ENCODE measurements around the gene TRIML2.
"Not testable (repeated sequence)": the region's sequence is repeated elsewhere in the genome, so short reads cannot be mapped to it uniquely, and the experiment has no call there.

The TRIML2 gene

GRCh38 chr4:188106454-188106853 lies 2.9 kb downstream of the TRIML2 start:
- DNase-seq, result no peak

DNA sequence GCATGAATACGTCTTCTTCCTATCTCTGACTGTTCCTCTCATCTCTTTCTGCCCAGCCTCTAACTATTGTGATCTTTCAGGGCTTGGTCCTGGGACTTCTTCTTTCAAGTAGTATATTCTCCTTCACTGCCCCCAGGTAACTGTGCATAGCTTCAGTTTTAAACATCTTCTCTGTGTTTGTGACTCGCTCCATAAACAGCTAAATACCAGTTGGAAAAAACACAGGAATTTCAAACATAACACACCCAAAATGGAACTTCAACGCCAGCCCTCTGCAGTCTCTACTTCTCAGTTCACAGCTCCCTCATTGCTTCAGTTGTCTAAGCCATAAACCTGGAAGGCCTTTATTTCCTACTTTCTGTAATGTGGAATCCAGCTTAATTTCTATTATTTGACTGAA lies 16.6 kb downstream of the TRIML2 start:
- DNase-seq, result no peak

DNA sequence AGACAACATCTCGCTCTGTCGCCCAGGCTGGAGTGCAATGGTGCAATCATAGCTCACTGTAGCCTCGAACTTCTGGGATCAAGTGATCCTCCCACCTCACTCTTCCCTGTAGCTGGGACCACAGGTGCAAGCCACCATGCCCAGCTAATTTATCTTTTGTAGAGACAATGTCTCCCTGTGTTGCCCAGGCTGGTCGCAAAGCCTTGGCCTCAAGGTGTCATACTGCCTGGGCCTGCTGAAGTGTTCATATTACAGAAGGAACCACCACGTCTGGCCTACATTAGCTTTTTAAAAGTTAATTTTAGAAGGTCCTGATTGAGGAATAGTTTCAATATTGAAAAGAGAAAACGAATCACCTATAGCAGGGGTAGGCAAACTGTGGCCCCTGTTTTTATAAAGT lies 22.5 kb downstream of the TRIML2 start:
- DNase-seq, result no peak

- no peak for DNase-seq
These were observed 26.6 kb downstream of the TRIML2 start for GRCh38 chr4:188082796-188083195.

GRCh38 chr4:188078116-188078515 lies 31.3 kb downstream of the TRIML2 start:
- DNase-seq, result no peak

DNA sequence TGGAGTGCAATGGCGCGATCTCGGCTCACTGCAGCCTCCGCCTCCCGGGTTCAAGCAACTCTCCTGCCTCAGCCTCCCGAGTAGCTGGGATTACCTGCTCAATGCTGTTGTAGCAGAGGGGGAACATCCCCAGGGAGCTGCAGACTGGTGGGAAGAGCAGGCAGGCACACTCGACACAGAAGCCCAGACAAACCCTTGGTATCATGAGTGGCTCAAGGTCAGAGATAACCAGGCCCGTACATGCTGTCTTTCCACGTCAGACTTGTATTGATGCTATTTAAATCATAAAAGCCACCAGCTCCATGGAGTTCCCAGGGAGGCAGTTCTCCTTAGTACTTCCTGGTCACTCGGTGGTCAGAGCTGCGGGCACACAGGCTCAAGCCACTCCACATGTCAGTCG lies 33.2 kb downstream of the TRIML2 start:
- no peak for DNase-seq

GRCh38 chr4:188061083-188061482 lies 48.3 kb downstream of the TRIML2 start:
- DNase-seq, result no peak

DNA sequence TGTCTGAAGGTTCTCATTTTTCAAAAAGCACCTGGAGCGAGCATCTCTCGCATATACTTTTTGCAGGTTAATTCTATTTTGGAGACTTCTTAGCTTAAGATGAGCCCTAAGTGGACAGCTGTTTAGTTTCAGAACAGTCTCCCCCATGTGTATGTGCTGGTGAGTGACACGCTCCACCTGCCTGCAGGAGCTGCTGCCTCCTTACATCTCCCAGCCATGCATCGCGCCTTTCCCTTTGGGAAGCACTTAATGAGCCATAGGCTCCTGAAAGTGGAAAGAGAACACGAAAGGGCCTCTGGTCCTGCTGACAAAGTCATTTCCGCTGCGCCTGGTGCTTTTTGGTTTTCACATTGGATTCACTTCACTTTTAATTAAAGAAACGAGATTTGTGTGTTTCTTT lies 56.1 kb downstream of the TRIML2 start:
- no peak for DNase-seq

- no peak for DNase-seq
These were observed 62.7 kb downstream of the TRIML2 start for GRCh38 chr4:188046657-188047056.

DNA sequence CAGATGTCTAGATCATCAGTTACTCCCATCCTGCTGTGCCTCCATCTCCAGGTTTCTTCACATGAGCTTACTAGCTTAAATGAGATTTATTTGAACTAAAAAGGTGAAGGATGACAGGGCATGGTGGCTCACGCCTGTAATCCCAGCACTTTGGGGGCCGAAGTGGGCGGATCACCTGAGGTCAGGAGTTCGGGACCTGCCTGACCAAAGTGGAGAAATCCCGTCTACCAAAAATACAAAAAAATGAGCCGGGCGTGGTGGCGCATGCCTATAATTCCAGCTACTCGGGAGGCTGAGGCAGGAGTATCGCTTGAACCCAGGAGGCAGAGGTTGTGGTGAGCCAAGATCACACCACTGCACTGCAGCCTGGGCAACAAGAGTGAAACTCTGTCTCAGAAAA lies 63.9 kb downstream of the TRIML2 start:
- not testable (repeated sequence) for DNase-seq

- no peak for DNase-seq
These were observed 66.2 kb downstream of the TRIML2 start for GRCh38 chr4:188043154-188043553.

GRCh38 chr4:188042191-188042590 lies 67.2 kb downstream of the TRIML2 start:
- no peak for DNase-seq

GRCh38 chr4:188041721-188042120 lies 67.7 kb downstream of the TRIML2 start:
- no peak for DNase-seq

All from NCI-H1436 (cell line).